Type B pancreatic cell (in vitro differentiated cells): ENCODE measurements around the gene SAV1. TPM values are rescaled to one million over a fixed set of nuclear protein-coding genes. Genes with fewer than 3 reads are reported as not detected.
"Not testable (repeated sequence)": the region's sequence is repeated elsewhere in the genome, so short reads cannot be mapped to it uniquely, and the experiment has no call there.

Source experiments
- DNase-seq: peaks from one replicate; pipeline ENCODE4 v3.0.0; 2021; ENCODE audit warnings: mixed read lengths; ENCODE audit not compliant: unreplicated experiment; ENCODE audit errors: extremely low spot score
- H3K27ac Mint-ChIP-seq: 2 replicates; pipeline ENCODE4 v1.8.0; 2021; ENCODE audit warnings: mild to moderate bottlenecking, mixed read lengths
- H3K27me3 Mint-ChIP-seq: 2 replicates; pipeline ENCODE4 v1.8.0; 2021; ENCODE audit warnings: mixed read lengths
- H3K36me3 Mint-ChIP-seq: 2 replicates; pipeline ENCODE4 v1.8.0; 2021; ENCODE audit warnings: mixed read lengths
- H3K4me1 Mint-ChIP-seq: one replicate; pipeline ENCODE4 v1.8.0; 2021; ENCODE audit warnings: mixed read lengths; ENCODE audit not compliant: unreplicated experiment
- H3K4me3 Mint-ChIP-seq: 2 replicates; pipeline ENCODE4 v1.8.0; 2021; ENCODE audit warnings: mild to moderate bottlenecking, mixed read lengths
- H3K9me3 Mint-ChIP-seq: 2 replicates; pipeline ENCODE4 v1.8.0; 2021; ENCODE audit warnings: mixed read lengths
- total RNA-seq: library from RNA; stranded (reverse); gene quantifications from 2 replicates; pipeline ENCODE4 v1.2.1, GENCODE V29; 2021; ENCODE audit warnings: low replicate concordance
- TF ChIP-seq, protein P1 (sequence below): fragments of 200-600 bp; sonication (generic); conservative IDR thresholded peaks from 2 replicates; pipeline ENCODE4 v1.5.0; 2021; ENCODE audit warnings: antibody characterized with exemption, mild to moderate bottlenecking

The SAV1 gene
- total RNA-seq, 1 donor from 2014 or later, result 25.6 TPM

DNA sequence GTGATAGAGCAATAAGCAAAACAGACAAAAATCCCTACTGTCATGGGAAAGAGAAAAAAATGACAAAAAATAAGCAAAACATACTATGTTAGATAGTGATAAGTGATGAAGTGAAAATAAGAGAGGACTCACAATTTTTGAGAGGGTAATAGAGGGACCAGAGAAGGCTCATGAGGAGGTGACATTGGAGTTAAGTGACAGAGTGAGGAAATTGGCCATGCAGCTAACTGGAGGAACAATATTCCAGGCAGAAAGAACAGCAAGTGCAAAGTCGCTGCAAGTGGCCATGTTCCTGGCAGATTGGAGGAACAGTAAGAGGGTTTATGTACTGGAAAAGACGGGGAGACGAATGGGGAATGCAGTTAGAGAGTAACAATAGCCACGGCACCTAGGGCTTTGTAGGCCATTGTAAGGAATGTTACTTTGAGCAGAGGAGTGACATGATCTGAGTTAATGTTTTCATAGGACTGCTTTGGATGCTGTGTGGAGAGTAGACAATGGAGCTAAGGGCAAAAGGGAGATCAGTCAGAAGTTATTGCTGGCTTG, 1.4 kb upstream of the SAV1 start:
- no peak for DNase-seq
- H3K27ac Mint-ChIP-seq, result no peak overlapping the region

DNA sequence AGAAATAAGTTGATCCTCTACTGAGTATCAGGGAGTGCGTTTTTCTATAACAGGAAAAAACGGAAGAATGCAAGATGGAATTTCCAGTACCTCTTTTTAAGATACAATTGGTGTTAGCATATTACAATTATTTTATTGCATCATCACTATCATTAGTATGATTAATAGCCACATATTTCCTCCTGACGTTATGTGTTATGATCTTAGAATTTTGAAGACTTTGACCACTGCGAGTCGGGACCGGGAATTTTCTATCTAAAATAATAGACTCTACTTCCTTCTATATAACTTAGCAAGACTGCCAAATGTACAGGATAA, 679 bp upstream of the SAV1 start:
- Mint-ChIP-seq H3K27me3 (no peaks in the 10 kb centered on the region), H3K4me1 (peaks cover 6% of the 10 kb centered on the region), H3K36me3 (peaks cover 7% of the 10 kb centered on the region), H3K27ac (no peak overlapping the region), H3K9me3 (no peaks in the 10 kb centered on the region), H3K4me3 (no peak overlapping the region)
- TF ChIP-seq, protein P1, sequence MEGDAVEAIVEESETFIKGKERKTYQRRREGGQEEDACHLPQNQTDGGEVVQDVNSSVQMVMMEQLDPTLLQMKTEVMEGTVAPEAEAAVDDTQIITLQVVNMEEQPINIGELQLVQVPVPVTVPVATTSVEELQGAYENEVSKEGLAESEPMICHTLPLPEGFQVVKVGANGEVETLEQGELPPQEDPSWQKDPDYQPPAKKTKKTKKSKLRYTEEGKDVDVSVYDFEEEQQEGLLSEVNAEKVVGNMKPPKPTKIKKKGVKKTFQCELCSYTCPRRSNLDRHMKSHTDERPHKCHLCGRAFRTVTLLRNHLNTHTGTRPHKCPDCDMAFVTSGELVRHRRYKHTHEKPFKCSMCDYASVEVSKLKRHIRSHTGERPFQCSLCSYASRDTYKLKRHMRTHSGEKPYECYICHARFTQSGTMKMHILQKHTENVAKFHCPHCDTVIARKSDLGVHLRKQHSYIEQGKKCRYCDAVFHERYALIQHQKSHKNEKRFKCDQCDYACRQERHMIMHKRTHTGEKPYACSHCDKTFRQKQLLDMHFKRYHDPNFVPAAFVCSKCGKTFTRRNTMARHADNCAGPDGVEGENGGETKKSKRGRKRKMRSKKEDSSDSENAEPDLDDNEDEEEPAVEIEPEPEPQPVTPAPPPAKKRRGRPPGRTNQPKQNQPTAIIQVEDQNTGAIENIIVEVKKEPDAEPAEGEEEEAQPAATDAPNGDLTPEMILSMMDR, result no peak
- no peak for DNase-seq

More for the DNA sequence above, 1.4 kb upstream of the SAV1 start:
- Mint-ChIP-seq H3K4me1 (peaks cover 4% of the 10 kb centered on the region), H3K27me3 (no peaks in the 10 kb centered on the region), H3K4me3 (no peak overlapping the region), H3K36me3 (peaks cover 3% of the 10 kb centered on the region), H3K9me3 (no peaks in the 10 kb centered on the region)
- TF ChIP-seq, protein P1, result no peak

DNA sequence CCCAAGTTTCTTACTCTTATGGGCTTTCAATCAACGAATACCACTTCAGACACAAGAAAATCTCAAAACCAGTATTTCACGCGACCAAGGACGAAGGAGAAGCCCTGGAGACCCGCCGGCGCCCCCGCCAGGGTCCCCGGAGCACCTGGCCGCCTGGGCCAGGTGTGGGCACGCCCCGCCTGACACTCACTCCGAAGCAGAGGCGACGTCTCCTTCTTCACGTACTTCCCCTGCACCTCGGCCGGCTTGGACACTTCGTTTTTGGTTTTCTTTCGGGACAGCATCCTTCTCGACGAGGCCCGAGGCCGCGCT, 466 bp downstream of the SAV1 start:
- no peak for DNase-seq
- Mint-ChIP-seq H3K4me1 (peaks cover 9% of the 10 kb centered on the region), H3K9me3 (no peaks in the 10 kb centered on the region), H3K36me3 (peaks cover 15% of the 10 kb centered on the region), H3K27me3 (no peaks in the 10 kb centered on the region), H3K27ac (no peak overlapping the region), H3K4me3 (no peak overlapping the region)
- TF ChIP-seq, protein P1, result no peak

DNA sequence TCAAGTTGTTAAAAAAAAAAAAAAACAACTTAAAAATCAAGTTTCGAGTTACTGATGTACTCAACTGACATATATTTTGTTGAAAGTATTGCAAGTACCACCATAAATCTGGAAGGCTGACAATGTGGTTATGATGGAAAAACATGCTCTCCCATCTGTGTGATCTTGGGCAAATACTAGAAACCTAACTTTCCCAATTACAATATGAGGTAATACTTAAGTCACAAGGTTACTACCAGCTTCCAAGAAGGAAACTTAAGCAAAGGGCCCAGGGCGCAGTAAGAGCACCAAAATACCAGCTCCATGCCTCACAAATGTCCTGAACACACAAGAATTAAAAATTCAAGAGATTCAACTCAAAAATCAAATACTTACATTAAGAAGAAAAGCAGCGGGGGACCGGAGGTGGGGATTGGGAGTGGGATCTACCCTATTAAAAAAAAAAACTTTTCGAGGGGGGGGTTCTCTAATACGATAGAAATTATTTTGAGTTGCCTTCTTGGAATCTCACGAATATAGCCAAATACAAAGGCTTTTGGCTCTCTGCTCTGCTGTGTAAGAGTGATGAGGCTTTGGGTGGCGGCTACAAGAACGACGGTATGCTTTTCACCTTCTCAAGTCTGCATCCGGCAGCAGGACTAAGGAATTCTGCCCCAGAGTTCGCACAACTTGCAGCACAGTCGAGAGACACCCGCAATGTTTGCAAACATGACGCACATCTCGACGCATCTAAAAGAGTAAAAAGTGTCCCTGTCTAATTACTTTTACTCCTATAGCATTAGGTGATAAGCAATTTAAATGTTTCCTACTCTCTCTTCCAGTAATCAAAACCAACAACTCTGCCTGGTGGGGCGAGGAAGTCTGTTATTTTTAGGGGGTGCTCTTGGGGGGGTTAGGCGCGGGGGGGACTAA, 1.1 kb downstream of the SAV1 start:
- H3K4me1 Mint-ChIP-seq, result peaks cover 9% of the 10 kb centered on the region
- no peak overlapping the region for H3K27ac Mint-ChIP-seq
- no peaks in the 10 kb centered on the region for H3K9me3 Mint-ChIP-seq
- peaks cover 15% of the 10 kb centered on the region for H3K36me3 Mint-ChIP-seq
- H3K27me3 Mint-ChIP-seq, result no peaks in the 10 kb centered on the region
- H3K4me3 Mint-ChIP-seq, result no peak overlapping the region
- TF ChIP-seq, protein P1, result no peak
- DNase-seq, result no peak

DNA sequence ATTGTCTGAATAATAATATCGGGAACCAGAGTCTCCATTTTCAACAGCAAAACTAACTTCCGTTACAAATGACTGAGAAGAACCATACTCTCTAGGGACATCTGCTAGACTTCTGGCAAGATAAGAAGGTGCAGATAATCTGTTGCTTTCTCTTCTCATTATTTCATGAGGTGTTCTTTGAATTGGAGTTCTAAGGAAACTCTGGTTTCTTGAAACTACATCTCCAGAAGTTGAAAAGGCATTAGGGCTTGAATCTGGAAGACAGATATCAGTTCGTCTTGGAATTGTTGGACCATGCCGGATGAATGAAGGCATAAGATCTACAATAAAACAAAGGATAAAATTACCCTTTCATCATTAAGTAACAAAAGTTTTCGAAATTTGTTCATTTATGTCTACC, 2.8 kb downstream of the SAV1 start:
- DNase-seq, H3K9me3 Mint-ChIP-seq, H3K4me3 Mint-ChIP-seq, H3K27me3 Mint-ChIP-seq, H3K27ac Mint-ChIP-seq, H3K4me1 Mint-ChIP-seq: not testable (repeated sequence)
- peaks cover 30% of the 10 kb centered on the region for H3K36me3 Mint-ChIP-seq

DNA sequence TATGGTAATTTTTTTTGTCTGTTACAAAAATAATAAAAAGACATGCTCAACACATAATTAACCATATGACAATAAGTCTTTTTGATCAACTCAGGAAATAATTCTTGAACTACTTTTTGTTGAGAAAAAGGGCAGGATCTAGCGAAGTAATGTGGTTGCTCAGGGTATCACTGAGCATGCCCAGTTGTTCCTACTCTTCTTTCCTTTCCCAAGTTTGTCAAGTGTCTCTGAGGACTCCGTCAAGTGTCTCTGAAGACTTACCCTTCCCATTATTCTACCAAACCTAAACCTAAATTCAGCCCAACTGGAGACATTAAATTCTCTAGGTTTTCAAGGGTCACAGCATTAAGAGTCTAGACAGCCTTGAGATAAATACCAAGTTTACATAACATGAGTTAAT, 3.5 kb downstream of the SAV1 start:
- not testable (repeated sequence) for H3K27me3 Mint-ChIP-seq, H3K4me3 Mint-ChIP-seq, DNase-seq, H3K9me3 Mint-ChIP-seq, H3K27ac Mint-ChIP-seq
- peaks cover 35% of the 10 kb centered on the region for H3K36me3 Mint-ChIP-seq
- peaks cover 15% of the 10 kb centered on the region for H3K4me1 Mint-ChIP-seq
